M059J (cell line): ENCODE measurements around the gene ASIC2. TPM values are rescaled to one million over a fixed set of nuclear protein-coding genes. Genes with fewer than 3 reads are reported as not detected.

ENCODE experiments used
- DNase-seq: peaks from one replicate; pipeline ENCODE4 v3.0.0-alpha.2; 2012; ENCODE audit warnings: low read depth
- total RNA-seq: library from RNA; depleted of rRNA; stranded (reverse); fragments of >200 nt; shearing (Covaris generic); gene quantifications from 2 replicates; pipeline ENCODE4 v1.2.3, GENCODE V29; 2014

ASIC2 gene
- total RNA-seq, 1 experiment from 2014 or later, result not detected

GRCh38 chr17:33243732-33244131, 49.4 kb downstream of the ASIC2 start:
- DNase-seq, result no peak

DNA sequence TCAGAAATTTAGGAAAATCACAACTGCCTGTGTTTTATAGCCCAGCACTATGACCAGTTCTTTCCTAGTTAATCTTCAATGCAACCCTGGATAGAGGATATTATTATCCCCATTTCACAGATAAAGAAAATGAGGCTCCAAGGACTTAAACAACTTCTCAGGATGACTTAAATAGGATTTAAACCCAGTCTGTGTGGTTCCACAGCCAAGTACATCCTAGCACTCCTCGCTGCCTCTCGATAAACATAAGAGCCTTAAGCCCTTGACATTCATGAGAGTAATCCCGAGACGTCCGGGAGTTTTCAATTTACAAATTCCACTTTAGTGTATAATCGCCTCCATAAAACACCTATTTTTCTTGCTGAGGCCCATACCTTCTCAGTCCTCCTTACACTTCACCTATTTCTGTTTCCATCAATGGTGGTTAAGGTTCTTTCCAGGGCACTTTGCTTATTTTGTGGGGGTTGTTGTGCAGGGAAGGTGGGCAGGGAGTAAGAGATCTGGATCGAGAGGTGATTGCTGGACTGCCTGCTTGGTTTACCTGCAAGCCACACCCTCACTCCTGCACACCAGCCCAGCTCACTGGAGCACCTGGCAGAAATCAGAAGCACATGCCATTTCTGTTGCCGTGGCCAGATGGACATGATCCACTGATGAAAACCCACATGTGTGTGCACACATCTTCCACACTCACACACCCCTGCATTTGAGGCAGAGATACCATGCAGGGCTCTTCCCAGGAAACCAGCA, 50.5 kb downstream of the ASIC2 start:
- DNase-seq, result no peak

- DNase-seq, result peak; percentile 4
These were observed 51.7 kb downstream of the ASIC2 start for GRCh38 chr17:33241390-33241789.

DNA sequence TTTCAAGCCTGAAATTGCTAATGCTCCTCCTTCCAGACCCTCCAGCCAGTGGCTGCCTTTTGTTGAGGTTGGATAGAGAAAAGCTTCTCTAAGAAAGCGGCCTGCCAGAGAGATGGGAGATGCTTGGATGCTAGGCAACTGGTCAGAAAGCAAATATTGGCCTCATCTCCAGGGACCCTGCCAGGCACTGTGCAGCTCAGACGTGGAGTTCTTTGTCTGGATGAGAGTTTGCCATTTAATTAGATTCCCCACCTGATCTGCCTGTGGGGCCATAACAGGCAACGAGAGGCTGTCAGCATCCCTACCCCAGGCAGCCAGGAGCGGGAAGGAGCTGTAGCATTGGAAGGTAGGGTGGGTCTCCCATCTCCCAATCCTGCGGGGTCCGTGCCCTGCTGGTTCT, 52.7 kb downstream of the ASIC2 start:
- DNase-seq, result no peak

DNA sequence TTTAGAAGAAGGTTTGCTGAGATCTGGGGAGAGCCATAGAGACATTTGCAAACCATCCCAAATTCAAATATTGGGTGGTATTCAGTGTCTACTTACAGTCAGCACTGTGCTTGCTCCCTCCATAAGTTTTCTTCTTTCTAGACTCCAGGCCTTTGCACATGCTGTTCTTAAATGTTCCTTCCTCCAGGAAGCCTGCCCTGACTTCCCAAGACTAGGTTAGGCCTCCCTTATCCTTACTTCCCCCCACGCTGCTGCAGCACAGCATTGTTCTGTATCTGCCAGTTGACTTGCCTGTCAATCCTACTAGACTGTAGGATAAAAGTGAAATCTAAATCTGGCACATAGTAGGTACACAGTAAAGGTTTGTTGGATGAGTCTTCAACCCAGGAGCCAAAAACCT, 53.4 kb downstream of the ASIC2 start:
- no peak for DNase-seq

DNA sequence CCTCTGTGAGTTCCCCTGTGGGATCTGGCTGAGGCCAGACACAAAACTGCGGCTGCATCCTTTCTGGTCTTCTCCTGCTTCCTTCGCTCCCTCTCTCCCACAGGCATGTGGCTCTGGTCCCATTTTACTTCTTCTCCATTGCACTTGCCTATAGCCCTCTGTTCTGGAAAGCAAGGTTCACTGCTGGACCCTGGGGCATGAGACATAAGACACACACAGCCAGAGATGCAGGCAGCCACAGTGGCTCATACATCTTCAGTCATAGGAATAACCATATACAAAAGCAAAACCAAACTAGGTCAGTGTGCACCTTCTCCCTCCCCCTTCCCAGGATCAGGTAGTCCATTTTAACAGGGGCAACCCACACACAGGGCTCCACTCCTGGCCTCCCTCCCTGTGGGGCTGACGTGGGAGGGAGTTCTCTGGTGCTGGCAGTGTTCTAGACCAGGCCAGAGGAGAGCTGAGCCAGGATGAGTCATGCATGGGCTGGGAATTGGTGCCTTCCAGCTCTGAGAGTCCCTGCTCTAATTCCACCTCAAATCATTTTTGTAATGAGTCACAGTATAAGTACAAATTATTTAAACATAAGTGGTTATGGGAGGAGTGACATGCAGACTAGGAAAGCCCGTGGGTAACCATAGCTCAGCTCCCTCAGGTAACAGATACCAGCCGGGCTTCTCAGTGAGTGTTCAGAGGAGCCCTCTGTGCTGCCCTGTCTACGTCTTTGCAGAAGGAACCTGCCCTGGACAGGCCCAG, 58.0 kb downstream of the ASIC2 start:
- peak; percentile 91 for DNase-seq

GRCh38 chr17:33234233-33234632, 58.9 kb downstream of the ASIC2 start:
- DNase-seq, result no peak

DNA sequence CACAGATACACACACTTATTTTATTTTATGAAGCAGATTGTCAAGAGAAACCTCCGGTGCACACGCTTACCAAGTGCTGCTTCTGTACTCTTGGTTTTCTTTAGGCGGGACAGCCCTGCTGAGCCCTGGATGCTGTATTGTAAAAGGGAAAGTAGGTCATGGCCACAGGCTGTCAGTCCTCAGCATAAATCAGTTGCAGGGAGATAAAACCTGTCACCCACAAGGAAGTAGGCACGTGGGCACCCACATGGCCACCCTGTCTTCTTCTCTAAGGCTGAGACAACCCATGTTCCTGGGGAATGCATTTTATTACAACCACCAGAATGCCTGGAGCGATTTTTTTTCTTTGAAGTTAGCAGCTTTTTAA, 59.3 kb downstream of the ASIC2 start:
- peak; percentile 76 for DNase-seq

- DNase-seq, result no peak
These were observed 63.6 kb downstream of the ASIC2 start for GRCh38 chr17:33229499-33229898.

GRCh38 chr17:33229028-33229427, 64.1 kb downstream of the ASIC2 start:
- no peak for DNase-seq

DNA sequence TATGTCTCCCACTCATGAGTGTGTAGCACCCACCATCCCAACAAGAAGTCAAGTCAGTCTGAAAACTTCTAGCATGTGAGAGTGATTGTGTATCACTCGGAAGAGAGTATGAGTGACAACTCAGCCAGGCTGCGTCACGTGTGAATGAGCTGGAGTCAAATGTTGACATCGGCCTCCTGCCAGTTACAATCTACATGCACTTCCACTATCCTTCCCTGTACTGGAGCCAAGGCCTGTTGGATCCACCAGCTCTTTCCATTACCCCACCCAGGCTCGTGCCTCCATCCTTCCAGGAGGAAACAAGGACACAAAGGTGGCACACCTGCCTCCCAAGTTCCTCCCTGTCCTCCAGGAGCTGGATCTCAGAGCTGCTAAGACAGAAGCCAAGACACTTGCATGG, 64.5 kb downstream of the ASIC2 start:
- no peak for DNase-seq

- no peak for DNase-seq
These were observed 65.2 kb downstream of the ASIC2 start for GRCh38 chr17:33227911-33228310.

DNA sequence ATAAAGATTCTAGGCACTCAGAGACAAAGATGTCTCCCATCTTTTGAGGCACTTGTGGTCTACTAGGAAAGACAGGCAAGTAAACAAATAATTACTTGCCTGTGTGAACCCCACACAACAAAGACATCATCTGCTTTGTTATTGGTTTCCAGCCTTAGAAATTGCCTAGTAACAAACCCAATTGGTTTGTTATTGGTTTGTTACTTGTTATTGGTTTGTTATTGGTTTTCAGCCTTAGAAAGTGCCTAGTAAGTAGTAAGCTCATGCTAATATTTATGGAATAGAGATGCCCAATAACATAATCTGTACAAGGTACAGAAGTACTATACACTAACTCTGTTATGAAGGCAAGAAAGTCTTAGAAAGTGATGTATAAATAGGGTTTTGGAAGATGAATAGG, 67.1 kb downstream of the ASIC2 start:
- DNase-seq, result no peak

GRCh38 chr17:33225509-33225908, 67.6 kb downstream of the ASIC2 start:
- DNase-seq, result no peak

DNA sequence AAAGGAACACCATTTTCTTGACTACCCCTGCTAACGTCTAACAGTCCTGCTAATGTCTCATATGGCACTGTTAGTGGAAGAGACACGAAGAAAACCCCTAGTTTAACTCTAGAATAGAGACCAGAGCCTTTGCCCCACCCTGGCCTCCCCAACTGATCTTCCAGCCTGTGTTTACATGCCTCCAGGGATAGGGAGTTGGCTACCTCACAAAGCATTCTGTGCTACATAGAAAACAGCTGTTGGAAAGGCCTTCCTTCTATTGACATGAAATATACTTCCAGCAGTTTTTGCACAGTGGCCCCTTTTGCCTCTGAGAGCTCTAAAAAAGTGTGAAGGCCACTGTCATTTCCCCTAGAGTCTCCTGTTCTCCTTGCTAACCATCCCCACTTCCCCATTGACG, 73.1 kb downstream of the ASIC2 start:
- DNase-seq, result no peak

- no peak for DNase-seq
These were observed 74.1 kb downstream of the ASIC2 start for GRCh38 chr17:33218698-33219601.

DNA sequence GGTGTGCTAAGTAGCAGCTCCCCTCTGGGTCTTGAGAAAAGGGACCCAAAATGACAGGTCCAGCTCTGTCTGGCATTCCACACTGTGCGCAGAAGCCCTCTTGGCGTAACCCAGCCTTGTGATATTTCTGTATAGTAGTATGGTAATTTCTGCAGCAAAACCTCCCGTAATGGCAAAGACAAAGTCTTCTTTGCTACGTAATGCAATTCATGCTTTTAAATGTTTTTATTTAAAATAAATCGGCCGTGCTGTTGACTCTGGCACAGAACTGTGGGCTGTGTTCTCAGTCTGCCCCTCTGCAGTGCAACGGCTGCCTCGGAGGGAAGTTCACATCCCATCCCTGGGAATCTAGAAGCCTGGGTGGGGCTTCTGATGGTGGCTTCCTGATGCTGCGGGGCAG, 75.2 kb downstream of the ASIC2 start:
- no peak for DNase-seq

GRCh38 chr17:33214996-33215395, 78.1 kb downstream of the ASIC2 start:
- DNase-seq, result no peak

GRCh38 chr17:33210285-33210684, 82.8 kb downstream of the ASIC2 start:
- no peak for DNase-seq

DNA sequence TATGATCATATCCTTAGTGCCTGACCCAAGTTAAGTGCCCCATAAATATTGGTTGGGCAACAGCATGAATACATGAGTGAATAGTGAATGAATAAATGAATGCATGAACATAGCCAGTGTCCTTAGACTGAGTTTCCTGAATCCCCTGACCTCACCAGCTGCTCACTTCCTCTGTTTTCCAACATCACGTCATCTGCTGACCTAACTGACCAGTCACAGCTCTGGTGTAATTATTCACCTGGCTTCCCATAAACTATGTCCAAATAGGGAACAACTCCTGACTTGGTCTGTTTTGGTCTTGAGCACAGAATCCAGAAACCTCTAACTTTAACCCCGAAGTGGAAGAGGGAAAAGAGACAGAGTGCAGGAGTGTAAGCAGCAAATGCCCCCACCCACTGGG, 83.4 kb downstream of the ASIC2 start:
- no peak for DNase-seq

GRCh38 chr17:33207231-33207630, 85.9 kb downstream of the ASIC2 start:
- no peak for DNase-seq

DNA sequence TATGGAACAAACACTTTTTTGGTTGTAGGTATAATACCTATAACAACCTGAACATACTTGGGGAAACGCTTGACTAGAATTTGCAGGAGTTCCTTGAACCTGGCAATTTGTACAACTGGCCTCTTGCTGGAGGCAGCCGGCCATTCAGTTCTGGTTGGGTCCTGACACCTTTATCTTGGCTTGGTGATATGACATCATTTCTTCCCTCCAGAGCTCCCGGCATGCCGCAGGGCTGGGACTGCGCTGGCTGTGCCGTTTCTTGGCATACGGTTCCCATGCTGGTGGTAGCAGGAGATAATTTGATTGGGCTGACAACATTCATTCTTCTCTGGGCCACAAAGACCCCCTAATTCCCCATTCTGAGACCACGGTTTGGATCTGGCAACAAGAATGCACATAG, 87.5 kb downstream of the ASIC2 start:
- no peak for DNase-seq
